ENCODE measurements around the gene PODNL1.

DNA sequence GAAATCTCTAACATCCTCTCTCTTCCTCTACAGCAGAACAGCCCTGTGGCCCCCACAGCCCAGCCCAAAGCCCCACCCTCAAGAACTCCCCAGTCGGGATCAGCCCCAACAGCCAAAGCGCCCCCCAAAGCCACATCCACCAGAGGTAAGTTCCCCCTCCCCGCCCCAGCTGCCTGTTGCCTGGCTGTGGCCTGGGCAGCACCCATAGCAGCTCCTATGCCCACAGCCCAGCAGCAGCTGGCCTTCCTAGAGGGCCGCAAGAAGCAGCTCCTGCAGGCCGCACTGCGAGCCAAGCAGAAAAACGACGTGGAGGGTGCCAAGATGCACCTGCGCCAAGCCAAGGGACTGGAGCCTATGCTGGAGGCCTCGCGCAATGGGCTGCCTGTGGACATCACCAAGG is 17.7 kb downstream of the PODNL1 start:
- TF ChIP-seq, protein P1, sequence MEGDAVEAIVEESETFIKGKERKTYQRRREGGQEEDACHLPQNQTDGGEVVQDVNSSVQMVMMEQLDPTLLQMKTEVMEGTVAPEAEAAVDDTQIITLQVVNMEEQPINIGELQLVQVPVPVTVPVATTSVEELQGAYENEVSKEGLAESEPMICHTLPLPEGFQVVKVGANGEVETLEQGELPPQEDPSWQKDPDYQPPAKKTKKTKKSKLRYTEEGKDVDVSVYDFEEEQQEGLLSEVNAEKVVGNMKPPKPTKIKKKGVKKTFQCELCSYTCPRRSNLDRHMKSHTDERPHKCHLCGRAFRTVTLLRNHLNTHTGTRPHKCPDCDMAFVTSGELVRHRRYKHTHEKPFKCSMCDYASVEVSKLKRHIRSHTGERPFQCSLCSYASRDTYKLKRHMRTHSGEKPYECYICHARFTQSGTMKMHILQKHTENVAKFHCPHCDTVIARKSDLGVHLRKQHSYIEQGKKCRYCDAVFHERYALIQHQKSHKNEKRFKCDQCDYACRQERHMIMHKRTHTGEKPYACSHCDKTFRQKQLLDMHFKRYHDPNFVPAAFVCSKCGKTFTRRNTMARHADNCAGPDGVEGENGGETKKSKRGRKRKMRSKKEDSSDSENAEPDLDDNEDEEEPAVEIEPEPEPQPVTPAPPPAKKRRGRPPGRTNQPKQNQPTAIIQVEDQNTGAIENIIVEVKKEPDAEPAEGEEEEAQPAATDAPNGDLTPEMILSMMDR (IDR thresholded peaks at IDR 0.05) = no peak
- no peak for TF ChIP-seq POLR2A (IDR thresholded peaks at IDR 0.05)
